ENCODE measurements around the gene MCTP1. TPM values are rescaled to one million over a fixed set of nuclear protein-coding genes. Genes with fewer than 3 reads are reported as not detected.
A peak's percentile ranks its signal among the peaks of the same experiment; 100 is the strongest.
"Not testable (repeated sequence)": the region's sequence is repeated elsewhere in the genome, so short reads cannot be mapped to it uniquely, and the experiment has no call there.

MCTP1 gene
- polyA plus RNA-seq, 12 donors, result 6.1 to 17.2 (median 10.6) TPM; not detected in 1

- DNase-seq, result no peak
Measured at GRCh38 chr5:95032801-95033200, 252.1 kb downstream of the MCTP1 start.

GRCh38 chr5:95029569-95030366 is 255.1 kb downstream of the MCTP1 start:
- DNase-seq, result no peak

- no peak for DNase-seq
Measured at GRCh38 chr5:95027775-95028174, 257.1 kb downstream of the MCTP1 start.

DNA sequence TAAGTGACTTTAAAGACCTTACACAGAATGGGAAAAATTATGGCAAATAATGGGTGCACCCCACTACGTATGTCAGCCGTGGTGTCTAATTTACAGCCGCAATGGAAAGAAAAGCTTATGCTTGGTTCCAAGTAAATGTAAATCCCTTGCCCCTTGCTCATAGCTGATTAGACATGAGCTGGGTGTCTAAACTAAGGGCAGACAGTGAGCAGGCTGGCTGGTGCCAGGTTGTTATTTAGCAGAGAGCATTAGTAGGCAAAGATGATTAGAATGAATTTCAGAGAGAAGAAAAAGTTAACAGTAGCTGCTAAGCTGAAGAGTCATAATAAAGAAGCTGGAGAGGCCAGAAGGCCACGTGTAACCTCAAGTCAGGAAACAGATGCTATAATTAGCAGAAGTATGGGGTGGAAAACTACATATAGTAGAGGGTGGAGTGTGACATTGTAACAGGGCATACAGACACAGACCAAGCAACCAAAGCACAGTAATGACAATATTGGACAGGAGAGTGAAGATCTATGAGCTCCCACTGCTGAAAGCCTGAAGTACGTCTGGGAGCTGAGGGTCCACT is 257.7 kb downstream of the MCTP1 start:
- DNase-seq, result no peak

DNA sequence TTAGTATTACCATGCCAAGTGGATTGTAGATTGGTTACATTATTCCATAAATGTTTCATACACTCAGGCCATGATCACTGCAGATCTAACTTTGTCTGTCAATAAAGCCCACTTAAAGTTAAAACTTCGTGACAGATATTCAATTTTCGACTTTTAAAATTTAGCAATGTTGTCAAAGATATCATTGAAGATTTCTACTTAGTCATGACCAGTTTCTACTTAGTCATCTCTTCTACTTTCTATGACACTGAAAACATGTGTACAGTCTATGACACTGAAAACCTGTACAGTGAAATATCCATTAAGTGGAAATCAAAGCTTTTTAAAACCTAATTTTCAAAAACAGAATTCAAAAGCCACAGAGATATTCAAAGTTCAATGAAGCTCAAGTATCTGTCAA is 258.2 kb downstream of the MCTP1 start:
- no peak for DNase-seq

DNA sequence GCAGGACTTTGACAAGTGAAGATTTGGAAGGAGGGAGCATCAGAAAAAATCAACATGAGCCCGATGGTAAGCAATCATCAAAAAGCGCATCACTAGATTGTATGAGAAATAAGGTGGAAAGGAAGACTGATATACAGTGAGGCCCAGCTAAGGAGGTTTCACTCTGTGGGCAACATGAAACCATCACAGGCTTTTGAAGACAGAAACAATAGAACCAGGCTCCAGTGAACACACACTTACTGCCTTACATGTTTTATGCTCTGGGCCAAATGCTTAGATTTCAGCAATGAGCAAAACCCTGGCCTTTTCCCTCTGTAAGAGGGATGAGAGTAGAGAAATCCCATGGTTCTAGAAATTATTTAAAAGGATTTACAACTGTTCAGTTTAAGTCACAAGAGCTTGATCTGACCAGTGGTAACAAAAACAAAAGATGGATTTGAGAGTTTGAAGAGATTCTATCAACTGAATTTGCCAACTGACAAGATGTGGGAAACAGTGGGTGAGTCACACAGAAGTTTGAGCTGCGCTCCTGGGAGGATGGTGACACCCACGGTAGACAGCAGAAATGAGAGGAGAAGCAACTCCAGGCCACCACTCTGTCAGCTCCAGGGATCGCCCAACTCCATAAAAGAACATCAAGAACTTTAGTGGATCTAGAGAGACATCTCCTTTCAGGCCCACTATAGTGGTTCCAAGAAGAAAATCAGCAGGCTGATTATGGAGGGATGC is 261.8 kb downstream of the MCTP1 start:
- DNase-seq, result no peak

GRCh38 chr5:95020345-95020744 is 264.5 kb downstream of the MCTP1 start:
- DNase-seq, result no peak

GRCh38 chr5:95018946-95019345 is 265.9 kb downstream of the MCTP1 start:
- DNase-seq, result no peak

DNA sequence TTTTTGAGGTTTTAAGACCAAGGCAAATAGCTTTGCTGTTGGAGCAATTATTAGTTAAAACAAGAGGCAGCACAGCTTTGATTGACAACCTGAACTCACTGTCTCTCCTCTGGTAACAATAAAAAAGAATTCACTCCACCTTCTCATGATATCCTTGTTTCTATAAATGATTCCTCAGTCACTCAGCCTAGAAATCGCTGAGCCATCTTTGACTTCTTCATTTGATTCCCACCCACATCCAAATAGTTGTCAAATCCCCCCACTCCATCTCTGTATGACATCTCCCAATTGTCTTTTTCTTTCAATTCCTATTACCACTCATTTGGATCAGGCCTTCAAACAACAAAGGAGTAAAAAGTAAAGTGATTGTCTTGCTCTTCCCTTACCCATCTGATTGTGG is 266.4 kb downstream of the MCTP1 start:
- DNase-seq, result no peak

DNA sequence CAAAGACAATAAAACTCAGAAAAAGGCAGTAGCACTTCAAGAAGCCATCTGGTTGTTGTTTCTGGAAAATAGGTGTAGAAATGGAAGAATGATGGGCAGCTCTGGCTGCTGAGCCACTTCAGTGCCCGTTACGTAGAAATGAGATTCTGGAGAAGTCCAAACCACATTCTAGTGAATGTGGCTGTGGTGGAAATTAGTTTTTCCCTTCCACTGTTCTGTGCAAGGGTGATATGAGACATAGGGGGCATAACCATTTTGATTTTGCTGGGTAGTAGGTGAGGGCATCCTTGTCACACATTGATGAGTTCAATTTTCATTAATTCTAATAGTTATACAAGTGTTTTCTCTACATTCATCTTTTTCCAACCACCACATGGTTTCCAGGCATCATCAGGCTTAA is 275.1 kb downstream of the MCTP1 start:
- no peak for DNase-seq

DNA sequence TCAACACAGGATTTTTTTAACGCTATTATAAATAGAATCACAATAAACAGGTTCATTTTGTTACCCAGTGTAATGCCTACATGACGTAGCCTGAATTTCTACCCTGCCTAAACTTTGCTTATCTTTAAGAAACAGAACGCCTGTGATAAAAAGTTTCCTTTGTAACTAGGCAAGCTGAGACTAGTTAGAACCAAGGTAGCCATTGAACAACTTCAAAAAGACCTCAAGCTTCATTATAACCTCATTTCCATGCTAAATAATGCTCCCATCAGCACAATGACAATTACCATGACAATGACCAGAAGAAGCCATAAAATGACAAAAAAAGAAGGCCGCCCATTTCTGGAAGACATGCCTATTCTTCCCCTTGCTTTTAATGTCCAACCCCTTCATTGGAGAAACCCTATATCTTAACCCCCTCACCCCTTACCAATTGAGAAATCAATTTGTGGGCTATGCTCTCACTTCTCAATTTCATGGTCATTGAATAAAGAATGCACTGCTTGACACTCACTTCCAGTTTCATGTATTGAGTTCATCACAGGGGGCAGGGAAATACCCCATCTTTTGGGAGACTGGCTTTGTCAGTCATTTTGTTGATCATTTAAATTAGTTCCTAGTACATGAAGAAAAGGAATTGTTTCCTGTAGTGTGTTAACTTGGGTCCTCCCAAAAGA is 276.8 kb downstream of the MCTP1 start:
- DNase-seq, result no peak

- no peak for DNase-seq
Measured at GRCh38 chr5:95005811-95006210, 279.1 kb downstream of the MCTP1 start.

- DNase-seq, result no peak
Measured at GRCh38 chr5:94998670-94999069, 286.2 kb downstream of the MCTP1 start.

DNA sequence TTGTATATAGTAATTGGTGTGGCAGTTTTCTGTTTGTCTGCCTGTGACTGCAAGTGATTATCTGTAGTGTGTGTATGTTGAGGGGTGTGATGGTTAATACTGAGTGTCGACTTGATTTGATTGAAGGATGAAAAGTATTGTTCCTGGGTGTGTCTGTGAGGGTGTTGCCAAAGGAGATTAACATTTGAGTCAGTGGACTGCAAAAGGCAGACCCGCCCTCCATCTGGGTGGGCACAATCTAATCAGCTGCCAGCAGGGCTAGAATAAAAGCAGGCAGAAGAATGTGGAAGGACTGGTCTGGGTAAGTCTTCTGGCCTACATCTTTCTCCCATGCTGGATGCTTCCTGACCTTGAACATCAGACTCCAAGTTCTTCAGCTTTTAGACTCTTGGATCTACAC is 290.4 kb downstream of the MCTP1 start:
- not testable (repeated sequence) for DNase-seq

DNA sequence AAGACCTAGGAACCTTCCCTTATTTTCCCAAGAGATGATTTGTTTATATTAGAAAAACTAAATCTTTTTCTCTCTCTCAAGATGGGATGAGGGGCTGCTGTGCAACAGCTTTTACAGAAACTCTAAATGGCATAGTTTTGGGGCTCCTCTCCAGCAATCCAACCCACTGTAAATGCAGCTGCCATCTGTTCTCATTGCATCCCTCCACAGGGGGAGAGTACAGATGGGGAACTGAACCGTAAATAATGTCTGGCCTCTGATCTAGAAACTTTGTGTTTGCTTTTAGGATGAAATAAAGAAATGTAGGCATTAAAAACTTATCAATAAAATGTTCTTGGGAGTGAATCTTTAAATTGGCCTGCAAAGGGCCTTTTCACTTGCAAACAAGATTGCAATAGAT is 291.4 kb downstream of the MCTP1 start:
- no peak for DNase-seq

DNA sequence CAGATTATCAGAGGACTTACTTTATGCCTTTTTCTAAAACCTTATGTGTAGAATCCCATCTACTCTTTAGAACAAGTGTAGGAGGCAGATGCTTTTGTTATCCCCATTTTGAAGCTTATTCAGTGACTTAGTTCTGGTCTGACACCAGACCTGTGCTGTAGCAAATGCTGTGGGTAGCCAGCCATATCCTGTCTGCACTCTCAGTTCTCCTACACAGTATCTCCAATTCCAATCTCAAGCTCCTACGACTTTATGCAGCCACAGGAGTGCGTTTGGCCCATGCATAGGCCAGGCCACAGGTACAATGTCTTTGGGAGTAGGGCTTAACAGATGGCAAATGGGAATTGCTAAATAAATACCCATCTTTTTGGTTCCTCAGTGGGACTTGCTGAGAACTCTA is 292.6 kb downstream of the MCTP1 start:
- DNase-seq, result no peak

DNA sequence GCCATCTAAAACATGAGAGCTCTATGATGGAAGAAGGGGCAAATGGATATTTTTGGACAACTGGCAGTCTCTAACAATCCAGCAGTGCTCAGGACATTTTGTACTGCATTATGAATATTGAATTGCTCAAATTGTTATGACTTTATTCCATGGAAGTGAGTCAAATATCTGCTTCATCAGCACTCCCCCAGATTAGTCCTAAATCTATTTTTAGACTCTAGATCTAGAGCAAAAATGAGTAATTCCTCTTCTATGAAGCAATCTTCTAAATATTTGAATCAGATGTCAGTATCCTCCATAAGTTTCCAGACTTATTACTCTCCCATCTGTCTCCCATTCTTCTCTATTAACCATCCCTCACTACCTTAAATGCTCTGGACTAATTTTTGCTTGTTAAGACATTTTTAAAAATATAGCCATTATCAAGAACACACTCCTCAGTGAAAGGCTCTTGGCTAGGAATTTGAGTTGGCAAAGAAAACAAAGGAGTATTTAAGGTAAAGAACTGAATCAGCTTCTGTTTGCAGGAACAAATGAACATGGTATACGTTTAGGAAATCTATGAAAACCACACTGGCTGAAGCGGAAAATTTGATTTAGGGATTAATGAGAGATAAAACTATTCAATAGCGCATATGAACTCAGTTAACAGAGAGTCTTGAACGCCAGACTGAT is 300.9 kb downstream of the MCTP1 start:
- DNase-seq, result no peak

GRCh38 chr5:94977437-94977836 is 307.5 kb downstream of the MCTP1 start:
- no peak for DNase-seq

- DNase-seq, result no peak
Measured at GRCh38 chr5:94976853-94977252, 308.0 kb downstream of the MCTP1 start.

DNA sequence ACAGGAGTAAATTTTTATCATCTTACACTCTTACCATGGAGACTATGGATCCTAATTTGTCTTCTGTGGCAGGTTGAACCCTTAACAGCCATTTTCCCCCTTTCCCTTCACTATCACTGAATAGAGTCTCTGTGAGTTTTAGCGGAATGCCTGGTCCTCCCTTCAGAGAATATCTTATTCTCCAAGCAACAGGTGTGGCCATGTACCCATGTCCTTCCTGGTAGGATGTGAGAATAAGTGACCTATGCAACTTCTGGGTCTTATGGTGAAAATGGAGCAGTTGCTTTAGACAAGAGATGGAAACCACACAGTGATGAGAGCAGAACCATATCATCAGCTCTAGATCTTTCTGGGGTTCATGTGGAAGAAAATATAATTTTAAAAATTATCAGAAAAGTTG is 312.6 kb downstream of the MCTP1 start:
- DNase-seq, result no peak

DNA sequence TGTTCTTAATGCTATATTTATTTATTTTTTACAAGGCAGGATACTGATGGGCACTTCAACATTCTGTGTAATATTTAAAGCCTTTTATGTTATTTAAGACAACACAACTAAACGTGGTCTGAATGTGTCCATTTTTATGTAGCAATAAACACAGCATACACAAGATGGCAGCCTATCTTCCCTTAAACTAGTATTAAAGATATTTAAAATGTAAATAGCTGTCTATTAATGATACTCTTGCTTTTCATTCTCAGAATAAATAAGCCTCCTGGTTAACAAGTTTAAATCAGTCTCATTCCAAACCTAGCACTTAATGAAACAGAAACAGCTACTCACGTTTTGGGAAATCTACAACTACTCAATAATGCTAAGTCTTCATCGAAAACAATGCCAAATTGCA is 315.7 kb downstream of the MCTP1 start:
- DNase-seq, result peak; percentile 18
